ENCODE data around the gene BOLL. TPM values are rescaled to one million over a fixed set of nuclear protein-coding genes. Genes with fewer than 3 reads are reported as not detected.
A peak's percentile ranks its signal among the peaks of the same experiment; 100 is the strongest.

The BOLL gene
- polyA plus RNA-seq, 2 of the 4 experiments (the other 2 are of a cell fraction) = not detected

DNA sequence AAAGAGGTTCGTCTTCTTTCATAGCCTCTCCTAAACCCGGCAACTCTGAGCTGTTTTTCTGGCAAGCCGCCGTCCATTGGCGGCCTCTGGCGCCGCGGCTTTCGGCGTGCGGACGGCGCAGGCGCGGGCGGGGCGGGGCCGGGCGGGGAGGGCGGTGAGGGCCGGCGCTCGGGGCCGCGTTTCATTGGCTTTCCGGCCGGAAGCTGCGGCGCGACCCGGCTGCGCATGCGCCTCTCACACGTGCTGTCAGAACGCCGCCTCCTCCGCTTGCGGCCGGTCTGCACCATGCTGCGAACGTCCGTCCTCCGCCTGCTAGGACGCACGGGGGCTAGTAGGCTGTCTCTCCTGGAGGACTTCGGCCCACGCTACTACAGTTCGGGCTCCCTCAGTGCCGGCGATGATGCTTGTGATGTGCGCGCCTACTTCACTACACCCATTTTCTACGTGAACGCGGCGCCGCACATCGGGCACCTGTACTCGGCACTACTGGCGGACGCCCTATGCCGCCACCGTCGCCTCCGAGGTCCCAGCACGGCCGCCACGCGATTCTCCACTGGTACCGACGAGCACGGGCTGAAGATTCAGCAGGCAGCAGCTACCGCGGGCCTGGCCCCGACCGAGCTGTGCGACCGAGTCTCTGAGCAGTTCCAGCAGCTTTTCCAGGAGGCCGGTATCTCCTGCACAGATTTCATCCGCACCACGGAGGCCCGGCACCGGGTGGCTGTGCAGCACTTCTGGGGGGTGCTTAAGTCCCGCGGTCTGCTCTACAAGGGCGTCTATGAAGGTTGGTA, 79.8 kb downstream of the BOLL start, which contains the start of gene MARS2 (continued):
- TF ChIP-seq TP53 (CRISPR knock-in tag; IDR thresholded peaks at IDR 0.05) (no peak), RFX5 (IDR thresholded peaks at IDR 0.05) (no peak), ZNF302 (CRISPR knock-in tag; IDR thresholded peaks at IDR 0.05) (no peak), NFE2L2 (conservative IDR thresholded peaks at IDR 0.05; ENCODE audit: low read length) (no peak)
- TF ChIP-seq, protein P1, sequence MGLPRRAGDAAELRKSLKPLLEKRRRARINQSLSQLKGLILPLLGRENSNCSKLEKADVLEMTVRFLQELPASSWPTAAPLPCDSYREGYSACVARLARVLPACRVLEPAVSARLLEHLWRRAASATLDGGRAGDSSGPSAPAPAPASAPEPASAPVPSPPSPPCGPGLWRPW (IDR thresholded peaks at IDR 0.05) = no peak

DNA sequence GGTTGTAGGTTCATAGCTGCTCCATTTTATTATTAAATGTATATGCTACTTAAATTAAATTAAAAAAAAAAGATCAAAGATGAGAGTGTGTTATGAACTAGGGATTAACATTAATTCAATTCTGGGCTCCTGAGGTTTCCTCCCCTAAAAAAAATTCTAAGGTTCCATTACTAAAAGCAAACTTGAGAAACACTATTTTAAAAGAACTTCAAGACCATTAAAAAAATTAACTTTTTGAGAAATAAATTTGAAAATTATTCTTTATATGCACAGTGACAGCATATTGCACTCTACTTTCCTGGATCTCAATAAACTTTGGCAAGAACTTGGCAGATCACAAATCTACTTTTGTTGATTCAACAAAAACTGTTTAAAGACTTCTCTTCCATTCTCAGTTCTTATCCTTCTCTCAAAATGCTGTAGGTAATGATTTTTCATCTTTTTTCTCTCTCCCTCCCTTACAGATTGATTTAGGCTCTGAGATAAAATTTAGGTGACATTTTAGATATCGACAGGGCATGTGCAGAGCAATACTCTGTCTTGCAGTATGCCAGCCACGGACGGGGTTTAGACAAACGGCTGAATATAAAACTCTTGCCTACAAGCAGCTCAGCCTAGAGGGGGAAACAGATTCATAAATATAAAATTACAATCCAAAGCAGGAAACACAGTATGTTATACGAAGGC, 80.5 kb downstream of the BOLL start:
- Histone ChIP-seq H3K4me1 (peaks cover 30% of the 10 kb centered on the region), H3K9me3 (no peaks in the 10 kb centered on the region), H3K27ac (peak overlapping the region; percentile 70 to 84), H3K4me3 (peak overlapping the region; percentile 64), H3K4me2 (peak overlapping the region; percentile 83)
- ChIA-PET CTCF (no interaction called here), POLR2A (interaction anchor here (0.7 to 2.0 kb wide), 4 partner anchors 11 to 270 kb away, joined by 3 to 10 read pairs (median 7); partner anchors contain the start of genes COQ10B, HSPD1, HSPE1 and SF3B1)
- peak; percentile 45 to 63 for ATAC-seq
- 2% methylated on average over 5 of the region's 5 CpGs for WGBS (ENCODE audit: missing lambda C conversion rate)
- no peak for DNase-seq (ENCODE audit: low read depth in 1 of 2, low spot score in 1 of 2)
- TF ChIP-seq ESRRA (IDR thresholded peaks at IDR 0.05; ENCODE audit: borderline replicate concordance, low read length) (no peak), PHF8 (IDR thresholded peaks at IDR 0.05; ENCODE audit: borderline replicate concordance, low read depth) (no peak; the same call in 1 of the 2 replicates), RCOR1 (IDR thresholded peaks at IDR 0.05; ENCODE audit: low read depth, low read length) (no peak), SREBF2 (IDR thresholded peaks at IDR 0.05) (no peak), RFX5 (IDR thresholded peaks at IDR 0.05) (no peak), EP300 (IDR thresholded peaks at IDR 0.05) (no peak), KDM1A (IDR thresholded peaks at IDR 0.05; ENCODE audit: low read depth) (no peak), HDAC2 (IDR thresholded peaks at IDR 0.05) (no peak), ZSCAN20 (CRISPR knock-in tag; IDR thresholded peaks at IDR 0.05) (no peak), FOSL2 (IDR thresholded peaks at IDR 0.05) (no peak), FOSL2 (CRISPR knock-in tag; IDR thresholded peaks at IDR 0.05) (no peak), NR3C1 (IDR thresholded peaks at IDR 0.05) (no peak), ZFP36 (IDR thresholded peaks at IDR 0.05; ENCODE audit: borderline replicate concordance, partially characterized antibody) (no peak), CHD4 (IDR thresholded peaks at IDR 0.05; ENCODE audit: borderline replicate concordance) (no peak), BHLHE40 (IDR thresholded peaks at IDR 0.05; ENCODE audit: low read depth, low read length) (no peak), POLR2A (IDR thresholded peaks at IDR 0.05; ENCODE audit: low read length) (no peak), TP53 (CRISPR knock-in tag; IDR thresholded peaks at IDR 0.05) (no peak), TFCP2L1 (CRISPR knock-in tag; IDR thresholded peaks at IDR 0.05) (no peak), CBX2 (IDR thresholded peaks at IDR 0.05; ENCODE audit: borderline replicate concordance, low read depth) (no peak), RAD21 (conservative IDR thresholded peaks at IDR 0.05 in 1 of 2, IDR thresholded peaks at IDR 0.05 in 1 of 2) (0 out of 5 replicates have a peak, but pooled peaks of 1 of the 2 experiments have one; percentile 10), GATA3 (IDR thresholded peaks at IDR 0.05; ENCODE audit: borderline replicate concordance) (no peak; the same call in 1 of the 2 replicates), KDM5A (IDR thresholded peaks at IDR 0.05) (no peak), MAFK (IDR thresholded peaks at IDR 0.05; ENCODE audit: partially characterized antibody) (peak; percentile 38)
- TF ChIP-seq, protein P2, sequence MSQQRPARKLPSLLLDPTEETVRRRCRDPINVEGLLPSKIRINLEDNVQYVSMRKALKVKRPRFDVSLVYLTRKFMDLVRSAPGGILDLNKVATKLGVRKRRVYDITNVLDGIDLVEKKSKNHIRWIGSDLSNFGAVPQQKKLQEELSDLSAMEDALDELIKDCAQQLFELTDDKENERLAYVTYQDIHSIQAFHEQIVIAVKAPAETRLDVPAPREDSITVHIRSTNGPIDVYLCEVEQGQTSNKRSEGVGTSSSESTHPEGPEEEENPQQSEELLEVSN (IDR thresholded peaks at IDR 0.05; ENCODE audit: borderline replicate concordance, low read depth) = peak; percentile 68; the same call in 1 of the 2 replicates
- TF ChIP-seq, protein P3, sequence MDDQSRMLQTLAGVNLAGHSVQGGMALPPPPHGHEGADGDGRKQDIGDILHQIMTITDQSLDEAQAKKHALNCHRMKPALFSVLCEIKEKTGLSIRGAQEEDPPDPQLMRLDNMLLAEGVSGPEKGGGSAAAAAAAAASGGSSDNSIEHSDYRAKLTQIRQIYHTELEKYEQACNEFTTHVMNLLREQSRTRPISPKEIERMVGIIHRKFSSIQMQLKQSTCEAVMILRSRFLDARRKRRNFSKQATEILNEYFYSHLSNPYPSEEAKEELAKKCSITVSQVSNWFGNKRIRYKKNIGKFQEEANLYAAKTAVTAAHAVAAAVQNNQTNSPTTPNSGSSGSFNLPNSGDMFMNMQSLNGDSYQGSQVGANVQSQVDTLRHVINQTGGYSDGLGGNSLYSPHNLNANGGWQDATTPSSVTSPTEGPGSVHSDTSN (IDR thresholded peaks at IDR 0.05) = no peak
- TF ChIP-seq, protein P4, sequence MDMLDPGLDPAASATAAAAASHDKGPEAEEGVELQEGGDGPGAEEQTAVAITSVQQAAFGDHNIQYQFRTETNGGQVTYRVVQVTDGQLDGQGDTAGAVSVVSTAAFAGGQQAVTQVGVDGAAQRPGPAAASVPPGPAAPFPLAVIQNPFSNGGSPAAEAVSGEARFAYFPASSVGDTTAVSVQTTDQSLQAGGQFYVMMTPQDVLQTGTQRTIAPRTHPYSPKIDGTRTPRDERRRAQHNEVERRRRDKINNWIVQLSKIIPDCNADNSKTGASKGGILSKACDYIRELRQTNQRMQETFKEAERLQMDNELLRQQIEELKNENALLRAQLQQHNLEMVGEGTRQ (IDR thresholded peaks at IDR 0.05) = no peak
- TF ChIP-seq, protein P5, sequence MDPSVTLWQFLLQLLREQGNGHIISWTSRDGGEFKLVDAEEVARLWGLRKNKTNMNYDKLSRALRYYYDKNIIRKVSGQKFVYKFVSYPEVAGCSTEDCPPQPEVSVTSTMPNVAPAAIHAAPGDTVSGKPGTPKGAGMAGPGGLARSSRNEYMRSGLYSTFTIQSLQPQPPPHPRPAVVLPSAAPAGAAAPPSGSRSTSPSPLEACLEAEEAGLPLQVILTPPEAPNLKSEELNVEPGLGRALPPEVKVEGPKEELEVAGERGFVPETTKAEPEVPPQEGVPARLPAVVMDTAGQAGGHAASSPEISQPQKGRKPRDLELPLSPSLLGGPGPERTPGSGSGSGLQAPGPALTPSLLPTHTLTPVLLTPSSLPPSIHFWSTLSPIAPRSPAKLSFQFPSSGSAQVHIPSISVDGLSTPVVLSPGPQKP (IDR thresholded peaks at IDR 0.05; ENCODE audit: low read depth, low read length) = no peak
- TF ChIP-seq, protein P6, sequence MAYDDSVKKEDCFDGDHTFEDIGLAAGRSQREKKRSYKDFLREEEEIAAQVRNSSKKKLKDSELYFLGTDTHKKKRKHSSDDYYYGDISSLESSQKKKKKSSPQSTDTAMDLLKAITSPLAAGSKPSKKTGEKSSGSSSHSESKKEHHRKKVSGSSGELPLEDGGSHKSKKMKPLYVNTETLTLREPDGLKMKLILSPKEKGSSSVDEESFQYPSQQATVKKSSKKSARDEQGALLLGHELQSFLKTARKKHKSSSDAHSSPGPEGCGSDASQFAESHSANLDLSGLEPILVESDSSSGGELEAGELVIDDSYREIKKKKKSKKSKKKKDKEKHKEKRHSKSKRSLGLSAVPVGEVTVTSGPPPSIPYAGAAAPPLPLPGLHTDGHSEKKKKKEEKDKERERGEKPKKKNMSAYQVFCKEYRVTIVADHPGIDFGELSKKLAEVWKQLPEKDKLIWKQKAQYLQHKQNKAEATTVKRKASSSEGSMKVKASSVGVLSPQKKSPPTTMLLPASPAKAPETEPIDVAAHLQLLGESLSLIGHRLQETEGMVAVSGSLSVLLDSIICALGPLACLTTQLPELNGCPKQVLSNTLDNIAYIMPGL (CRISPR knock-in tag; IDR thresholded peaks at IDR 0.05; ENCODE audit: borderline replicate concordance) = no peak
- FAIRE-seq = no peak

All from A549 (cell line).